Breast epithelium (tissue), 4 donors: Measurements from ENCODE around the gene WHRN. TPM values are rescaled to one million over a fixed set of nuclear protein-coding genes. Genes with fewer than 3 reads are reported as not detected.

ENCODE experiments used
- DNase-seq, 2 donors: peaks; one replicate each; pipeline ENCODE4 v3.0.0-alpha.2; 2019; ENCODE audit warnings: low spot score in 2 of 2
- H3K27ac ChIP-seq, 2 donors: fragments of 200-600 bp; sonication (generic) in 1 of 2; one replicate each; pipeline ENCODE4 v1.5.1; 2016 to 2019; ENCODE audit warnings: mild to moderate bottlenecking in 1 of 2
- H3K27me3 ChIP-seq, 2 donors: fragments of 200-600 bp; sonication (generic) in 1 of 2; one replicate each; pipeline versions ENCODE4 v1.5.1 to v1.6.0; 2017 to 2019; ENCODE audit warnings: control low read depth in 1 of 2, mild to moderate bottlenecking in 1 of 2
- H3K36me3 ChIP-seq: fragments of 200-600 bp; one replicate; pipeline ENCODE4 v1.5.1; 2019
- H3K4me1 ChIP-seq, 2 donors: fragments of 200-600 bp; sonication (generic); one replicate each; pipeline ENCODE4 v1.5.1; 2016 to 2019; ENCODE audit warnings: control low read depth in 1 of 2
- H3K4me3 ChIP-seq, 3 donors: fragments of 200-600 bp; sonication (generic); 1 replicate in 2 of 3; 2 replicates in 1 of 3; pipeline ENCODE4 v1.5.1; 2016 to 2019; ENCODE audit warnings: mild to moderate bottlenecking in 3 of 3, moderate library complexity in 2 of 3
- H3K9me3 ChIP-seq, 2 donors: fragments of 200-600 bp; sonication (generic) in 1 of 2; one replicate each; pipeline ENCODE4 v1.5.1; 2016 to 2019; ENCODE audit warnings: control low read depth in 1 of 2
- CTCF ChIP-seq, 3 donors: fragments of 450-650 bp; IDR thresholded peaks; one replicate each; pipeline ENCODE4 v1.5.1; 2016 to 2017; ENCODE audit warnings: antibody characterized with exemption in 3 of 3, mild to moderate bottlenecking in 3 of 3, moderate library complexity in 3 of 3
- POLR2A ChIP-seq: fragments of 450-650 bp; IDR thresholded peaks from one replicate; pipeline ENCODE4 v1.6.1; 2016; ENCODE audit warnings: antibody characterized with exemption, mild to moderate bottlenecking, moderate library complexity
- POLR2AphosphoS5 ChIP-seq, 3 donors: sonication (generic); formaldehyde crosslinking; IDR thresholded peaks; one replicate each; pipeline ENCODE4 v1.6.1; 2017; ENCODE audit warnings: antibody characterized with exemption in 3 of 3
- intact Hi-C: fragments of 100-400 bp; cut with DNase I; formaldehyde crosslinking; loops from one replicate; pipeline ENCODE4 v1.15.1; 2023; ENCODE audit warnings: low total_unique reads
- total RNA-seq, 3 donors: library from RNA; depleted of rRNA; stranded (reverse); fragments of >200 nt; gene quantifications; one replicate each; pipeline ENCODE4 v1.1.0, GENCODE V29; 2016

WHRN gene
- total RNA-seq, 3 donors from 2014 or later: 2.4 to 16.4 (median 15.1) TPM

GRCh38 chr9:114400219-114400618 lies 105.1 kb downstream of the WHRN start:
- intact Hi-C loops: no loop called here
- no peaks in the 10 kb centered on the region for H3K27me3 ChIP-seq
- TF ChIP-seq POLR2A (no peak), CTCF (IDR thresholded peaks at IDR 0.05) (no peak), POLR2AphosphoS5 (IDR thresholded peaks at IDR 0.05) (no peak)

DNA sequence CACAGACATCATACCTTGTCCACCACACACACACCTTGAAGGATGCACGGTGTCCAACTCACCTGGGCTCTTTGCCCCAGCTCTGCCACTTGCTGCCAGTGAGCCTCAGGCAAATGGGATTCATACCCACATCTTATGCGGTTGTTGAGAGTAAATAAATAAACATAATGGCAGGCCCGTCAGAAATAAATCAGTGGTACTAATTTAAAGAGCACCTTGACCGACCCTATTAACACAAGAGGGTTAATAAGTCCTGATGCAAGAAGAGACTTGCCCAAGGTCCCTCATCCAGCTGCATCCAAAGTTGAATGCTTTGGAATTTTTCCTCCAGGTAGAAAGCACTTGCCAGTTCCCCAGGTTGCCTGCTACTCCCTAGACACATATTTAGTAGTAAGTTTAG lies 105.9 kb downstream of the WHRN start:
- H3K27me3 ChIP-seq: no peaks in the 10 kb centered on the region
- peak overlapping the region; percentile 77 to 93 for H3K27ac ChIP-seq
- H3K4me3 ChIP-seq: no peak overlapping the region
- DNase-seq: peak in 1 of 2 donors; percentile 38
- no peaks in the 10 kb centered on the region for H3K9me3 ChIP-seq
- H3K4me1 ChIP-seq: peaks cover 6 to 12% of the 10 kb centered on the region in 2 donors
- intact Hi-C loops: loop anchor here (10.0 kb wide), 1 partner anchor 475 kb away; no protein-coding TSS in a partner anchor
- TF ChIP-seq POLR2AphosphoS5 (IDR thresholded peaks at IDR 0.05): no peak
- H3K36me3 ChIP-seq: no peaks in the 10 kb centered on the region

More at GRCh38 chr9:114400219-114400618, 105.1 kb downstream of the WHRN start:
- no peak for DNase-seq
- no peaks in the 10 kb centered on the region for H3K36me3 ChIP-seq
- H3K9me3 ChIP-seq: no peaks in the 10 kb centered on the region
- H3K4me1 ChIP-seq: peaks cover 2 to 12% of the 10 kb centered on the region in 2 donors
- no peak overlapping the region for H3K4me3 ChIP-seq
- peak overlapping the region; percentile 77 to 93 for H3K27ac ChIP-seq

GRCh38 chr9:114397848-114398605 lies 107.2 kb downstream of the WHRN start:
- no peaks in the 10 kb centered on the region for H3K36me3 ChIP-seq
- H3K9me3 ChIP-seq: no peaks in the 10 kb centered on the region
- DNase-seq: peak; percentile 97 to 98
- intact Hi-C loops: loop anchor here (10.0 kb wide), 1 partner anchor 477 kb away; no protein-coding TSS in a partner anchor
- peaks cover 6 to 13% of the 10 kb centered on the region in 2 donors for H3K4me1 ChIP-seq
- H3K27ac ChIP-seq: peak overlapping the region; percentile 93 to 95
- H3K4me3 ChIP-seq: peak overlapping the region; percentile 73 to 87 (median 86)
- peak; percentile 74 for TF ChIP-seq POLR2A
- TF ChIP-seq CTCF (IDR thresholded peaks at IDR 0.05): peak in 2 of 3 donors; percentile 10 to 12
- TF ChIP-seq POLR2AphosphoS5 (IDR thresholded peaks at IDR 0.05): peak; percentile 76 to 87 (median 83)
- no peaks in the 10 kb centered on the region for H3K27me3 ChIP-seq

DNA sequence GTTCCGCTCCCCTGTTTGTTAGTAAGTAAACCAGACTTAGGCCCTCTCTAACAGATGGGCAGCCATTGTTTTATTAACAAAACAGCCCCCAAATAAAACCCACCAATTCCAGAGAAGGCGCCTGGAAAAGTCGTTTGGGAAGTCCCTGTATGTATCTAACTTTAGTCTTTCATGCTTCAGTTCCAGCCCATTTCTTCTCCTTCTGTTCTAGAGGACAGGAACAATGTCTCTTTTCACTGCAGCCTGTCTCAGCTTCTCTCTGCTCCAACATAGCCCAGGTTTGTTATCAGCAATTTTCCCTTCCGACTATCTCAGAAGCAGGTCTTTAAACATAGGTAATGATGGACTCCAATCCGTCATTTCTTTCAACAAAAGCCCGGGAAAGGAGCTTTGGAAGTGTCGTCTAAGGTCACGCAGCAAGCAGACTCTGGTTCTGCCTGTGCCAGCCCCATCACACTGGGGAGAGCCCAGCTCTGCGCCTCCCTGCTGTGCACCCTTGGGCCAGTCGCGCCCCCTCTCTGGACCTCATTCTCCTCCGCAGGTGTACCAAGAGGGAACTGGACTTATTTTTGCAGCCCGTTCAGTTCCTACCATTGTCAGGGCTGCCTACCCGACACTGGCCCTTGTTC lies 107.9 kb downstream of the WHRN start:
- no peaks in the 10 kb centered on the region for H3K27me3 ChIP-seq
- peaks cover 6 to 20% of the 10 kb centered on the region in 2 donors for H3K4me1 ChIP-seq
- H3K4me3 ChIP-seq: peak overlapping the region; percentile 73 to 87 (median 86)
- intact Hi-C loops: loop anchor here (10.0 kb wide), 1 partner anchor 477 kb away; no protein-coding TSS in a partner anchor
- DNase-seq: no peak
- no peak for TF ChIP-seq POLR2A
- no peak for TF ChIP-seq POLR2AphosphoS5 (IDR thresholded peaks at IDR 0.05)
- TF ChIP-seq CTCF (IDR thresholded peaks at IDR 0.05): no peak
- H3K27ac ChIP-seq: peak overlapping the region; percentile 93 to 95
- H3K36me3 ChIP-seq: no peaks in the 10 kb centered on the region
- no peaks in the 10 kb centered on the region for H3K9me3 ChIP-seq

DNA sequence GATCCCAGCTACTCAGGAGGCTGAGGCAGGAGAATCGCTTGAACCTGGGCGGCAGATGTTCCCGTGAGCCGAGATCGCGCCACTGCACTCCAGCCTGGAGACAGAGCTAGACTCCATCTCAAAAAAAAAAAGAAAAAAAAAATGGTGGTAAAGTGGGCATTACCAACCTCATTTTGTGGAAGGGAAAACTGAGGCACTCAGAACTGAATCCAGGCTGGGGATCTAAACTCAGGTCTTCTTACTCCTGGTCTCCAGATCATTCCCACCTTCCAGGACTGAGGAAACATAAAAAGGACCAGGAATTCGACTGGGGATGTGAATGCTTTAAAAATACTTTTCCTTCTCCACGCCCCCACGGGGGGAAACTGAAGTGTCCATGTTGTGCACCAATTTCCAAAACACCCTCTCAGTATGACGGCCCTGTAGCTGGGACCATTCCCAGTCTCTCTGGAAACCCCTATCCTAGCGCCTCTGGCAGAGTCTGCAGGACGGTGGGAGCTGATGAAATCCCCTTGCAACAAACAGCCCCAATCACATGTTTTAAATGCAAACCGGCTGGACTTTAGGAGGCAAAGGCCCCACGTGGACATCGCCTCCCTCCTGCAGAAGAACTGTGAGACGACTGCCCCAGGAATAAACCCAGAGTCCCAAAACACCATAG lies 108.6 kb downstream of the WHRN start:
- H3K9me3 ChIP-seq: no peaks in the 10 kb centered on the region
- DNase-seq: peak in 1 of 2 donors; percentile 37
- H3K36me3 ChIP-seq: no peaks in the 10 kb centered on the region
- no peaks in the 10 kb centered on the region for H3K27me3 ChIP-seq
- H3K4me1 ChIP-seq: peaks cover 6 to 23% of the 10 kb centered on the region in 2 donors
- H3K4me3 ChIP-seq: peak overlapping the region; percentile 73 to 87 (median 86)
- intact Hi-C loops: loop anchor here (10.0 kb wide), 1 partner anchor 478 kb away; no protein-coding TSS in a partner anchor
- no peak for TF ChIP-seq POLR2AphosphoS5 (IDR thresholded peaks at IDR 0.05)
- H3K27ac ChIP-seq: peak overlapping the region; percentile 93 to 95
